Heart left ventricle (tissue), 13 donors: ENCODE results near the gene CTPS2.

Source experiments
- CTCF ChIP-seq, 12 donors: fragments of 200-600 bp; sonication (generic) in 4 of 12; IDR thresholded peaks; one replicate each; pipeline versions ENCODE4 v1.5.0 to v1.8.0; 2018 to 2022; ENCODE audit warnings: antibody characterized with exemption in 12 of 12, mild to moderate bottlenecking in 5 of 12
- POLR2A ChIP-seq, 2 donors: fragments of 450-650 bp; IDR thresholded peaks; one replicate each; pipeline ENCODE4 v1.6.1; 2017; ENCODE audit warnings: antibody characterized with exemption in 2 of 2, mild to moderate bottlenecking in 2 of 2, moderate library complexity in 2 of 2
- donor health status: ischemic (EF 13 %, LVEDD 7.1; RV severe dilation, severe dysfunction).
- donor health status: DM: no; HTN: yes; CAD: no.
- donor health status: DM: no; HTN: no; CAD: no.
- donor health status: ischemic (EF 25% LVEDD 6.9; RV normal size, moderate dysfunction).
- donor health status: ischemic (EF 25% LVEDD 5.7; RV mildly dilated, moderate dysfunction).
- donor health status: ischemic (EF 35%, LVEDD 5.7; RV mildly dilated, moderate dysfunction).
- donor health status: nonischemic (EF 11% LVEDD 7.7; RV severe dilation, severe dysfunction).
- donor health status: DM: yes; HTN: yes; CAD: no.
- donor health status: PGD.
- donor health status: ischemic (EF 29% LVEDD 5.4; RV normal size, mild dysfunction).
- donor health status: nonischemic (EF 23%, LVEDD 6.1; RV moderate dilation, normal function).

DNA sequence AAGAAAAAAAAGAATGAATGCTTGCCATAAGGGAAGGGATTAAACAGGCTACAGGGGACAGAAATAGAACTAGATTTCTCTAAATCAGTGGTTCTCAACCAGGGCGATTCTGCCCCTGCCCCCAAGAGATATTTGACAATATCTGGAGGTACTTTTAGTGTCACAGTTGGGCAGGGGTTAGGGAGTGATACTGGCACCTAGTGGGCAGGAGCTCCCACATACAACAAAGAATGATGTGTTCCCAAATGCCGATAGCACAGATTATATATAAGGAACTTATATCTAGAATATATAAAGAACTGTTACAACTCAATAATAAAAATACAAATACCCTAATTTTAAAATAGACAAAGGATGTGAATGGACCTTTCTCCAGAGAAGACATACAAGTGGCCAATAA lies 47.8 kb downstream of the CTPS2 start:
- TF ChIP-seq CTCF (IDR thresholded peaks at IDR 0.05): peak in 1 of 12 donors; percentile 18
- no peak for TF ChIP-seq POLR2A (IDR thresholded peaks at IDR 0.05)
